ENCODE measurements around the gene MAGEB3. TPM values are rescaled to one million over a fixed set of nuclear protein-coding genes. Genes with fewer than 3 reads are reported as not detected.
"Not testable (repeated sequence)": the region's sequence is repeated elsewhere in the genome, so short reads cannot be mapped to it uniquely, and the experiment has no call there.

Gene MAGEB3
- not detected in 2 replicates for total RNA-seq
- polyA plus RNA-seq (2012) = not detected

- no peak for DNase-seq (ENCODE audit: low read depth)
Measured at GRCh38 chrX:30230395-30230794, at the start of gene MAGEB3. Gene MAGEB3, plus strand, starts transcription at chrX:30230657. Its CDS starts 5,268 bp downstream, at chrX:30235925.

- DNase-seq (ENCODE audit: low read depth) = no peak
Measured at GRCh38 chrX:30181353-30181752, 49.1 kb upstream of the MAGEB3 start.

- DNase-seq (ENCODE audit: low read depth) = no peak
Measured at GRCh38 chrX:30183554-30183953, 46.9 kb upstream of the MAGEB3 start.

DNA sequence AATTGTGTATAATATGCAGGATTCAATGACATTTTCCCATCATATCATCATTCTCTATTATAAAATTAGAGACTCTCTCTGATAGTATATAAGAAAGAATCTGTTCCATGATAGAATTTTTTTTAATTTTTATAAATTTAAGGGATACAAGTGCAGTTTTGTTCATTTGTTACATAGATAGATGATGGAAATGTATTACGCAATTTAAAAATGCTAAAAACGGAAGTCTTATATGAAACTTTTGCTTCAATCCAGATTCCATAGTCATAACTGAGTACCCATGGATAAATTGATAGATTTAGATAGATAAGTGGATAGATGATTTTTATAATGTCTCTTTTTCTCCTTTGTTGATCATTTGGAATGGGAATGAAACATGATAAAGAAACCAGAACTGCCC is 40.0 kb upstream of the MAGEB3 start:
- DNase-seq (ENCODE audit: low read depth) = no peak

GRCh38 chrX:30193910-30194309 is 36.5 kb upstream of the MAGEB3 start:
- DNase-seq (ENCODE audit: low read depth) = not testable (repeated sequence)

GRCh38 chrX:30196322-30196721 is 34.1 kb upstream of the MAGEB3 start:
- no peak for DNase-seq (ENCODE audit: low read depth)

DNA sequence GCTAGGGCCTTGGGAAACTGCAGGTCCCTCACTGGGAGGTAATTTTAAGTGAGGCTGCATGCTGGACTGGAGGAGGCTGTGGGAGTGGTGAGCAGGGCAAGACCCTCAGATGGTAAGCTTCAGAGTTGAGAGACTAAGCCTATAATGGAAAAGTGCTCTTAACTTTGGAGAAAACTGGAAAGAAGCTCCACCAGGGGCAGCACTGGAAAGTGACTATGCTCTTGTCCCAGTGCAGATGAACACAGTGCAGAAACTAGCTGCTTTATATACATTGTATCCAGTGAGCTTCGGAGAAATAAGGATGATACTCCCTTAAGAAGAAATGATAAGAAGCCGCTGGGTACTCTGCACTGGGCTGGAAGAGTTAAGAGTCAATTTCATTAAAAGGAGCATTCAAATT is 18.3 kb upstream of the MAGEB3 start:
- no peak for DNase-seq (ENCODE audit: low read depth)

- DNase-seq (ENCODE audit: low read depth) = no peak
Measured at GRCh38 chrX:30215357-30215843, 15.1 kb upstream of the MAGEB3 start, which contains the start of gene MAGEB2. Gene MAGEB2, plus strand, starts transcription at chrX:30215563. Its CDS starts 3,018 bp downstream, at chrX:30218581.

GRCh38 chrX:30217465-30217864 is 13.0 kb upstream of the MAGEB3 start:
- no peak for DNase-seq (ENCODE audit: low read depth)

DNA sequence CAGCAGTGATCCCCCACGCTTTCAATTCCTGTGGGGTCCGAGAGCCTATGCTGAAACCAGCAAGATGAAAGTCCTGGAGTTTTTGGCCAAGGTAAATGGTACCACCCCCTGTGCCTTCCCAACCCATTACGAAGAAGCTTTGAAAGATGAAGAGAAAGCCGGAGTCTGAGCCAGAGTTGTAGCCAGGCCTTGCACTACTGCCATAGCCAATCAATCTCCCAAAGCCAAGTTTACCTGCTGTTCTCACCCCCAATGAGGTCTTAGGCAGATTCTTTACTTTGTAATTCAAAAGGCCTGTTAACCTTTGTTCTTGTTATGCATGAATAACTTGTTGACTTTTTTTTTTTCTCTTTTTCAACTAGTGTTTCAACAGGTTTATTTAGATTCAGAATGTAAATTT is 11.1 kb upstream of the MAGEB3 start:
- DNase-seq (ENCODE audit: low read depth) = no peak

DNA sequence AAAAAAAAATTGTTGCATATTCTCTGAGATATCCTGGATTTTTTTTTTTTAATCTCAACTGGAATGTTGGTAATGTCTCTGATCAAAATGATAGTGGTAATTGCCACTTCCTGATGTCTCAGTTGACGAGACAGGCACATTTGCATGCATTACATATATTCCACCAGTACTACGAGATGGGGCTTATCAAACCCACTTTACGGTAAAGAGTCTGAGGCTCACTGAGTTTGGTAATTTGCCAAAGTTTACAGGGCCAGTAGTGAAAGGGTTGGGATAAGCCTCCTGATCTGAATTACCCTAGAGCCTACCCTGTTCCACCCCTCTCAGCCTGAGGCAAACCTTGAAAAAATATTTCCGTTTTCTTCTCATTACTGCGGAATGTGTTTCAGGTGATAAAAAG is 9.8 kb upstream of the MAGEB3 start:
- no peak for DNase-seq (ENCODE audit: low read depth)

- no peak for DNase-seq (ENCODE audit: low read depth)
Measured at GRCh38 chrX:30224536-30224935, 5.9 kb upstream of the MAGEB3 start.

DNA sequence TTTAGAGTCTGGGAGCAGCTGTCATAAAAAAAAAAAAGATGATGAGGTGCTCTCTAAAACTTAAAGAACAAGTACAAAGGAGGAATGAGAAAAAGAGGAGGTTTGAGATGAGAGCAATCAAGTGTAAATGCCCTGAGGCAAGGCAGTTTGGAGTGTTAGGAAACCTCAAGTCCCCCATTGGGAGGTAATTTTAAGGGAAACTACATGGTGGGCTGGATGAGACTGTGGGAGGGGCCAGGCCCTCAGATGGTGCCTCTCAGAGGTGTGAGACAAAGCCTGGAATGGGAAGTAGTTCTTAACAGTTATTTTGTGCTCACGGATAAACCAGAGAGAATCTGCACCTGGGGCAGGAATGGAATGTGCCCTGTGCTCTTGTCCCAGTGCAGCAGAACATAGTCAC is 1.9 kb upstream of the MAGEB3 start:
- no peak for DNase-seq (ENCODE audit: low read depth)

DNA sequence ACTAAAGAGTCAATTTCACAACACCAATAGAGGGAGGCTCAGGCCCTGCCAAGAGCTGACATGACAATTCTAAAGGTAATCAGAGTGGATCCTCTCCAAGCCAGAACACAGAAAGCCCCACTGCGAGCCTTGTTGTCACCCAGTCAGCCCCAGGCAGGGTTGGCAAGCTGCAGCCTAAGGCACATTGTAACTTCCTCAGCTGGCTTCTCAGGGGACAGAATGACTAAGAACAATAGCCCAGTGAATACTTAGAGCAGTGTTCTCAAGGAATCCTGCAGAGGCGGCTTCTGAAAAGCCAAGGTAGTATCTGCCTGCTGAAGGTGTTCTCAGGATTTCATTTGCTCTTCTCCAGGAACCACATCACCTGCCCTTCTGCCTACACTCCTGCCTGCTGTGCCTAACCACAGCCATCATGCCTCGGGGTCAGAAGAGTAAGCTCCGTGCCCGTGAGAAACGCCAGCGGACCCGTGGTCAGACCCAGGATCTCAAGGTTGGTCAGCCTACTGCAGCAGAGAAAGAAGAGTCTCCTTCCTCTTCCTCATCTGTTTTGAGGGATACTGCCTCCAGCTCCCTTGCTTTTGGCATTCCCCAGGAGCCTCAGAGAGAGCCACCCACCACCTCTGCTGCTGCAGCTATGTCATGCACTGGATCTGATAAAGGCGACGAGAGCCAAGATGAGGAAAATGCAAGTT is 11.4 kb downstream of the MAGEB3 start, which contains the start of gene MAGEB4:
TSS of gene MAGEB4 (plus strand) at position 277 of the 692 bp plus-strand sequence. CDS start at position 413, 136 bp downstream.
- DNase-seq (ENCODE audit: low read depth) = no peak

DNA sequence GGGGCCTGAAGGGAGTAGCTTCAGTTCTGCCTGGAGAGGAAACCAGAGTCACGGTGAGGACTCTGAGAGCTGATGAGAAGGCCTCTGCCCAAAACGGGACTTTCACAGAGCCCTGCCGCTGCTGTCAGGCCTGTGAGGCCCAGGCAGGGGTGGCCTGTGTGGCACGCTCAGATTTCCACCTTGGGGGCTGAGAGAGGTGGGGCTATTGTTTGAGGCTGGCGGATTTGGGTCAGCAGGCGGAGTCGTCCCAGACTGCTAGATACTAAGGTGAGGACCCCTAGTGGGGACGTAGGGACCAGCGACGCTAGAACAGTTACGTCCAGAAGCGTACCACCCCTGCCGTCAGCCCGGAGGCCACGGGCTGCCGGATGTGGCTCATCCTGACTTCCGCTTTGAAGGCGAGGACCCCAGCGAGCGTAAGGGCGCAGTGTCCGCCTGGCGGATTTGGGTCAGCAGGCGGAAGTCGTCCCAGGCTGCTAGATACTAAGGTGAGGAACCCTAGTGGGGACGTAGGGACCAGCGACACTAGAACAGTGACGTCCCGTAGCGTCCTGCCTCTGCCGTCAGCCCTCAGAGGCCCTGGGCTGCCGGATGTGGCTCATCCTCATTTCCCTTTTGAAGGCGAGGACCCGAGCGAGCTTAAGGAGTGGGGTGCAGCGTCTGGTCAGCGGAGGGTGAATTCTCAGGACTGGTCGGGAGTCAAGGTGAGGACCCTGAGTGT is 16.5 kb downstream of the MAGEB3 start, which contains the start of gene MAGEB1:
TSS of gene MAGEB1 (plus strand) at position 378 of the 721 bp plus-strand sequence. CDS start 3,348 bp downstream, outside the sequence.
- DNase-seq (ENCODE audit: low read depth) = no peak

DNA sequence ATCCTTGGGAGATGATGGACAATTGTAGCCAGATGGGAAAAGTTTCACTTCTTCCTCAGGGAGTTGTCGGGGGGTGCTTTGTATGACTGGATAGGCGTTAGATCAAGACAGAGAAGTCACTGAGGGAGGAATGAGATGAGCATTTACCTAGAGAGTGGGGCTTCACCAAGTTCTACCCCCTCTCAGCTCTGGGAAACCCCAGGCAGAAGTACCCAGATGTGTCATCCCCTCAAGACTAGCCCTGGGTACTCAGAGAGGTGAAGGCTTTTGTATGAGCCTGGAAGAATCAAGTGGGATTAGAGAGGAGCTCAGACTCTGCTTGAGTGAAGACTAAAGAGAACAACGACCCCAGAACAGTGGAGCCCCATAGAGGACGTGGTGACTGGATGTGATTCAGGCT is 18.4 kb downstream of the MAGEB3 start:
- DNase-seq (ENCODE audit: low read depth) = no peak

- DNase-seq (ENCODE audit: low read depth) = no peak
Measured at GRCh38 chrX:30253257-30253656, 22.8 kb downstream of the MAGEB3 start.

- no peak for DNase-seq (ENCODE audit: low read depth)
Measured at GRCh38 chrX:30259927-30260326, 29.5 kb downstream of the MAGEB3 start.

DNA sequence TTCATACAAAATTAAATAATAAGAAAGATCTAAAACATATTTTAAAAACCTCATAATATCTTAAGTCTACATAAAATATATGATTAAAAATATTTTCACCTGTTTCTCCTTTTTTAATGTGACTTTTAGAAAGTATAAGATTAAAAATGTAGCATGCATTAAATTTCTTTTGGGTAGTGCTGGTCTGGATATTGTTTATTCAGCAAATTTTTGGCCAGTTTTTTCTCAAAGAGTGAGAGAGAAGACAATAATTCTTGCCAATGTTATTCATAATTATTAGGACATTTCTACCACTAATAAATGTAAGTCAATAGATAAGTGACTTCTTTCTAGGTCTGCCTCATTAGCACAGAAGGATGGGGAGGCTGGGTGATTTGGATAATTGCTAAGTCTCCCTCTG is 30.6 kb downstream of the MAGEB3 start:
- no peak for DNase-seq (ENCODE audit: low read depth)

- no peak for DNase-seq (ENCODE audit: low read depth)
Measured at GRCh38 chrX:30262763-30263162, 32.3 kb downstream of the MAGEB3 start.

DNA sequence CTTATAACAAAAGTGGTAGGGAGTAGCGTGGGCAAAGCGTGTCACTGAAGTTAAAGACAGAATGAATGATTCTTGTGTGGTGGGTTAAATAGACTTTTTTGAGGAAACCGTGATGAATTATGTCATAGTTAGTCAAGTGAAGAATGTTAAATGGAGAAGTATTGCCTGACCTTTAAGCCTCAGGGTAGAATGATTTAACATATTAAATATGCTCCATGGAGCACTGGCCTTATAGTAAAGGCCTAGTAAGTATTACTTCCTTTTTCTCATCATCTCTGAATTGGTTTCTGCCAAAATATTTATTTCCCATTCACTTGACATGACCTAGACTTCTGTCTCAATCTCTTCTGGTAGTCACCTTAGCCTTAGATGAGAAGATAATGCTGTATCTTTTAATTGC is 40.2 kb downstream of the MAGEB3 start:
- DNase-seq (ENCODE audit: low read depth) = no peak

DNA sequence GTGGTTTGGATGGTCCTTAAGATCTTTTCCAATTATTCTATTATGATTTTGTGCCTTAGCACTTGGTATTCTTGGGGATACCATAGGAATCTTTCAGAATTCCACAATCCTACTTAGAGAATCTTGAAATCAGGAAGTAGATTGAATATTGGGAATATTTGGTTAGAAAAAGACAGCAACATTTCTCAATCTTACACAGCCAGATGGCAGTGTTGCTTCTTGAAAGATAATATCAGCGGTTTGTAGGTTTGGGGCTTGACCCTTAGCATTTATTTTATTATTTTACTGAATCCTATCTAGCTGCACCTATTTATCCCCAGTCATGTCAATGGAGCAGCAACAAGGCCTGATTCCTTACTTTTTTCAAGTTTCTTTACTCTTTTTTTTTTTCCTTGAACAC is 45.0 kb downstream of the MAGEB3 start:
- DNase-seq (ENCODE audit: low read depth) = peak; percentile 36
